ENCODE measurements around the gene TP73. TPM values are rescaled to one million over a fixed set of nuclear protein-coding genes. Genes with fewer than 3 reads are reported as not detected.
"Not testable (repeated sequence)": the region's sequence is repeated elsewhere in the genome, so short reads cannot be mapped to it uniquely, and the experiment has no call there.

TP73 gene
- total and polyA plus RNA-seq, 5 experiments from 2014 or later, result 0.04 to 0.06 TPM; not detected in 3

GRCh38 chr1:3717041-3717714, 64.9 kb downstream of the TP73 start:
- no peaks in the 10 kb centered on the region for H3K36me3 Mint-ChIP-seq
- no peaks in the 10 kb centered on the region for H3K9me3 Mint-ChIP-seq
- POLR2A ChIA-PET, result no interaction called here
- peaks cover 0 to 2% (median 0%) of the 10 kb centered on the region in 4 donors for H3K4me1 Mint-ChIP-seq
- H3K27ac Mint-ChIP-seq, result peak overlapping the region in 1 of 10 donors; percentile 33
- H3K4me3 Mint-ChIP-seq, result no peak overlapping the region
- DNase-seq (no peak), ATAC-seq (no peak)
- peaks cover under 1 to 8% (median 3%) of the 10 kb centered on the region in 5 donors for H3K27me3 Mint-ChIP-seq

- Mint-ChIP-seq H3K9me3 (no peaks in the 10 kb centered on the region), H3K27ac (no peak overlapping the region), H3K27me3 (peaks cover 0 to 7% (median 0%) of the 10 kb centered on the region in 5 donors), H3K4me3 (no peak overlapping the region), H3K4me1 (peaks cover 0 to 2% (median 0%) of the 10 kb centered on the region in 4 donors), H3K36me3 (no peaks in the 10 kb centered on the region)
- ATAC-seq, result peak in 1 of 2 donors; percentile 33
- peak in 1 of 10 donors; percentile 21 for DNase-seq
- POLR2A ChIA-PET, result no interaction called here
Observed at GRCh38 chr1:3717715-3718601, 65.6 kb downstream of the TP73 start.

DNA sequence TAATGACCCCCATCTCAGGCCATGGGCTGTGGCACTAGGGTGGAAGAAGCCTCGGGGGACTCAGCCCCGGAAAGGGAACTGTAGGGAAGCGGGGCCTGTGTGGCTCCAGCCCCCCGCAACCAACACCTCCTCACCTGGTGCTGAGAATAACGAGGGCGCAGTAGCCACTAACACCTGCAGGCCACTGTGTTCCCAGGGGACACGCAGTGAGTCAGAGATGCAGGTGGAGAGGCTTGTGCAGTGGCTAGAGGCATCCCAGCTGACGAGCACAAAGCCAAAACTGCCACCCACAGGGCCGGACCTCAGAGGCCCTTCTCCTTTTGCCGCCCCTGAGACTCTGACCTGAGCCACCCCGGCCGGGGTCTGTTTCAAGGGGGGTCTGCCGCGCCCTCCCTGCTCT, 66.4 kb downstream of the TP73 start:
- Mint-ChIP-seq H3K9me3 (no peaks in the 10 kb centered on the region), H3K27me3 (peaks cover 0 to 7% (median 0%) of the 10 kb centered on the region in 5 donors), H3K36me3 (no peaks in the 10 kb centered on the region), H3K27ac (no peak overlapping the region), H3K4me1 (peaks cover 0 to 2% (median 0%) of the 10 kb centered on the region in 4 donors), H3K4me3 (no peak overlapping the region)
- ATAC-seq (no peak), DNase-seq (no peak)
- POLR2A ChIA-PET, result no interaction called here

- no peak overlapping the region for H3K4me3 Mint-ChIP-seq
- H3K27me3 Mint-ChIP-seq, result peaks cover 0 to 17% (median 3%) of the 10 kb centered on the region in 5 donors
- H3K4me1 Mint-ChIP-seq, result peaks cover 0 to 2% (median under 1%) of the 10 kb centered on the region in 4 donors
- ATAC-seq, result no peak
- no peak overlapping the region for H3K27ac Mint-ChIP-seq
- H3K36me3 Mint-ChIP-seq, result no peaks in the 10 kb centered on the region
- H3K9me3 Mint-ChIP-seq, result no peaks in the 10 kb centered on the region
- no peak for DNase-seq
- POLR2A ChIA-PET, result no interaction called here
Observed at GRCh38 chr1:3721955-3722465, 69.7 kb downstream of the TP73 start.

GRCh38 chr1:3722846-3723245, 70.5 kb downstream of the TP73 start:
- Mint-ChIP-seq H3K27ac (peak overlapping the region in 1 of 10 donors; percentile 44), H3K9me3 (no peaks in the 10 kb centered on the region), H3K27me3 (peaks cover 0 to 17% (median 3%) of the 10 kb centered on the region in 5 donors), H3K4me1 (peaks cover 0 to 2% (median under 1%) of the 10 kb centered on the region in 4 donors), H3K4me3 (no peak overlapping the region), H3K36me3 (no peaks in the 10 kb centered on the region)
- no peak for DNase-seq
- POLR2A ChIA-PET, result no interaction called here
- ATAC-seq, result no peak

DNA sequence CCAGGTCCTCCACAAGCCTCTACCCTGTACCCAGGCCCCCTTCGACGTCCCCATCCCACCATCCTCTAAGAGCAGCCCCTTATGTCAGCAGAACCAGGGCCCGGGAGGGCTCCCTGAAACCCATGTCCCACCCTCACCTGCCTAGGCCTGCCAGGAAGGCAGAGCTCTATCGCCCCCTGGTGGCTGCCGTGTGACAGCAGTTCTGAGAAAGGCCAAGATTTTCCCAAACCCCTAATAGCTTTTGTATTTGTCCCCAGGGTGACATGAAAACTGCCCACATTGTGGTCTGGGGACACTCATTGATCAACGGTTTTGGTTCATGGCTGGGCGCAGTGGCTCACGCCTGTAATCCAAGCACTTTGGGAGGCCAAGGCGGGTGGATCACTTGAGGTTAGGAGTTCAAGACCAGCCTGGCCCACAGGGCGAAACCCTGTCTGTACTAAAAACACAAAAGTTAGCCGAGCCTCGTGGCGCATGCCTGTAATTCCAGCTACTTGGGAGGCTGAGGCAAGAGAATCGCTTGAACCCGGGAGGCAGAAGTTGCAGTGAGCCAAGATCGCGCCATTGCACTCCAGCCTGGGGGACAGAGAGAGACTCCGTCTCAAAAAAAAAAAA, 72.2 kb downstream of the TP73 start:
- H3K4me3 Mint-ChIP-seq, H3K9me3 Mint-ChIP-seq, POLR2A ChIA-PET, H3K4me1 Mint-ChIP-seq, H3K36me3 Mint-ChIP-seq: not testable (repeated sequence)
- Mint-ChIP-seq H3K27me3 (peaks cover 2 to 29% (median 10%) of the 10 kb centered on the region in 5 donors), H3K27ac (peak overlapping the region in 1 of 10 donors; percentile 19)
- DNase-seq, result peak; percentile 46 to 87 (median 75)
- ATAC-seq, result peak; percentile 68 to 75

DNA sequence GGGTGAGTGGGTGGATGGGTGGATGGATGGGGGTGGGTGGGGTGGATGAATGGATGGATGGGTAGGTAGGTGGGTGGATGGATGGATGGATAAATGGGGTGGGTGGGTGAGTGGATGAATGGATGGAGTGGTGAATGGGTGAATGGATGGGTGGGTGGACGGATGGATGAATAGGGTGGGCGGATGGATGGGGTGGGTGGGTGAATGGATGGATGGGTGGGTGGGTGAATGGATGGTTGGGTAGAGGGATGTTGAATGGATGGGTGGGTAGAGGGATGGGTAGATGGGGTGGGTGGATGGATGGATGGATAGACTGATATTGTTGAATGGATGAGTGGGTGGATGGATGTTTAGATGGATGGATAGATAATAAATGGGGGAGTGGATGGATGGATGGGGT, 73.0 kb downstream of the TP73 start:
- peaks cover 0 to 2% (median 0%) of the 10 kb centered on the region in 9 donors for H3K9me3 Mint-ChIP-seq
- POLR2A ChIA-PET, result no interaction called here
- no peak overlapping the region for H3K27ac Mint-ChIP-seq
- peaks cover 2 to 29% (median 10%) of the 10 kb centered on the region in 5 donors for H3K27me3 Mint-ChIP-seq
- H3K4me3 Mint-ChIP-seq, result no peak overlapping the region
- no peaks in the 10 kb centered on the region for H3K36me3 Mint-ChIP-seq
- ATAC-seq, result no peak
- no peak for DNase-seq
- H3K4me1 Mint-ChIP-seq, result peaks cover 0 to 2% (median under 1%) of the 10 kb centered on the region in 4 donors

- DNase-seq (no peak), ATAC-seq (no peak)
- no peak overlapping the region for H3K4me3 Mint-ChIP-seq
- POLR2A ChIA-PET, result no interaction called here
- H3K27ac Mint-ChIP-seq, result peak overlapping the region in 1 of 10 donors; percentile 53
- H3K4me1 Mint-ChIP-seq, result peaks cover 0 to 2% (median 0%) of the 10 kb centered on the region in 4 donors
- H3K9me3 Mint-ChIP-seq, result peaks cover 0 to 2% (median 0%) of the 10 kb centered on the region in 9 donors
- peaks cover 2 to 31% (median 10%) of the 10 kb centered on the region in 5 donors for H3K27me3 Mint-ChIP-seq
- H3K36me3 Mint-ChIP-seq, result no peaks in the 10 kb centered on the region
Observed at GRCh38 chr1:3727042-3727824, 74.9 kb downstream of the TP73 start.

DNA sequence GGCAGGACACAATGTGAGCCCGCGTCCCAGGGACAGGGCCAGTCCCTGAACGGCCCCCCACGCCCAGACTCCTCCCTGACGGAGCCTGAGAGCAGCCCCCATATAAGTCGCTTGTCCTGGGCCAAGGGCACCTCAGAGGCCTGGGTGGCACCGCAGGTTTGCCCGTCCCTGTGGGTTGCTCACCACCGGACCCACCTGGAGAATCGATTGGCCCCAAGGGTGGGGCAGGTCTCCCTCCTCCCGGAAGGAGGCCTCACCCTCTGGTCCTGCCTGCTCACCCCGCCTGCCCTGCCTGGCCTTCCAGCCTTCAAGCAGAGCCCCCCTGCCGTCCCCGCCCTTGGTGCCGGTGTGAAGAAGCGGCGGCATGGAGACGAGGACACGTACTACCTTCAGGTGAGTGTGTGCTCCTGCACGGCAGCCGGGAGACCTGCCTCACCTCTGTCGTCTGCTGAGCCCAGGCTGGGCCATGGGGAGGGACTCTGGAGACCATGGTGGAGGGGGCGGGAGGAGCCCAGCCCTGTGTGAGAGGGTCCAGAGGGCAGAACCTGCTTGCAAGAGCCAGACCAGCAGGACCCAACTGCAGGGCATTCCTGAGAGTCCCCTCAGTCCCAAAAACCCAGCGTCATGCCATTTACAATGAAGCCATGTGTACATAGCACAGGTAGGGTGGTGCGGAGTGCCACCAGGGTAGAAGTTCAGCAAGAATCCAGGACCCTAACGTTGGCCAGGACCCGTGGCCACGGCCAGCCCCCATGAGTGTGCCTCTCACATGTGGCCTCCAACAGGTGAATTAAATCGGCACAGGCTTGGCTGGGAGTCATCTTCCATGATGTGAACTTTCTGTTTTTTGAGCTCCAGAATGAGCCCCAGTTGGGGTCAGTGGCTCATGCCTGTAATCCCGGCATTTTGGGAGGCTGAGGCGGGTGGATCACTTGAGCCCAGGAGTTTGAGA, 75.8 kb downstream of the TP73 start:
- no peak overlapping the region for H3K27ac Mint-ChIP-seq
- no peak overlapping the region for H3K4me3 Mint-ChIP-seq
- POLR2A ChIA-PET, result no interaction called here
- no peak for DNase-seq
- no peak for ATAC-seq
- peaks cover 0 to 2% (median 0%) of the 10 kb centered on the region in 9 donors for H3K9me3 Mint-ChIP-seq
- no peaks in the 10 kb centered on the region for H3K36me3 Mint-ChIP-seq
- H3K27me3 Mint-ChIP-seq, result peaks cover 2 to 31% (median 10%) of the 10 kb centered on the region in 5 donors
- H3K4me1 Mint-ChIP-seq, result peaks cover 0 to 2% (median 0%) of the 10 kb centered on the region in 4 donors

GRCh38 chr1:3729594-3730542, 77.6 kb downstream of the TP73 start:
- POLR2A ChIA-PET, result no interaction called here
- H3K4me3 Mint-ChIP-seq, result no peak overlapping the region
- no peak overlapping the region for H3K27ac Mint-ChIP-seq
- no peak for ATAC-seq
- no peaks in the 10 kb centered on the region for H3K36me3 Mint-ChIP-seq
- H3K4me1 Mint-ChIP-seq, result no peaks in the 10 kb centered on the region
- H3K9me3 Mint-ChIP-seq, result peaks cover 0 to 2% (median 0%) of the 10 kb centered on the region in 9 donors
- no peak for DNase-seq
- peaks cover 2 to 25% (median 10%) of the 10 kb centered on the region in 5 donors for H3K27me3 Mint-ChIP-seq
